AG09319 (cell line): ENCODE results near the gene PPP1R15B.
A peak's percentile ranks its signal among the peaks of the same experiment; 100 is the strongest.

Experiments used
- DNase-seq: peaks from one replicate; pipeline ENCODE4 v3.0.0-alpha.2; 2010; ENCODE audit warnings: low read depth; ENCODE audit errors: extremely low read depth
- CTCF ChIP-seq: IDR thresholded peaks from 2 replicates; pipeline ENCODE4 v1.5.1; 2011; ENCODE audit warnings: low read depth, mild to moderate bottlenecking, inconsistent platforms, low read length, moderate library complexity

The PPP1R15B gene

GRCh38 chr1:204367956-204368355 lies 43.7 kb downstream of the PPP1R15B start:
- no peak for DNase-seq
- no peak for TF ChIP-seq CTCF

GRCh38 chr1:204367193-204367858 lies 44.3 kb downstream of the PPP1R15B start:
- TF ChIP-seq CTCF = no peak

GRCh38 chr1:204366759-204367158 lies 44.9 kb downstream of the PPP1R15B start:
- TF ChIP-seq CTCF = peak; percentile 45
- DNase-seq = no peak

More at GRCh38 chr1:204367193-204367858, 44.3 kb downstream of the PPP1R15B start:
- no peak for DNase-seq

- DNase-seq = peak; percentile 51
- TF ChIP-seq CTCF = peak; percentile 92
Measured at GRCh38 chr1:204363335-204364114, 48.1 kb downstream of the PPP1R15B start.

- DNase-seq = no peak
- no peak for TF ChIP-seq CTCF
Measured at GRCh38 chr1:204362984-204363334, 48.7 kb downstream of the PPP1R15B start.

GRCh38 chr1:204361781-204362180 lies 49.8 kb downstream of the PPP1R15B start:
- TF ChIP-seq CTCF = no peak
- no peak for DNase-seq

- no peak for DNase-seq
- TF ChIP-seq CTCF = no peak
Measured at GRCh38 chr1:204361341-204361771, 50.3 kb downstream of the PPP1R15B start.
